GM23338 (cell line): ENCODE data around the gene COX7B. TPM values are rescaled to one million over a fixed set of nuclear protein-coding genes. Genes with fewer than 3 reads are reported as not detected.

Experiments used
- ATAC-seq: fragments of 200-7000 bp; cut with Tn5 transposase; 3 replicates; pipeline ENCODE4 v1.9.1; 2020
- DNase-seq: peaks from one replicate; pipeline ENCODE4 v3.0.0-alpha.2; 2015; ENCODE audit warnings: low spot score
- H2AFZ ChIP-seq: fragments of 200-600 bp; sonication (generic); 2 replicates; pipeline ENCODE4 v1.8.0; 2016; ENCODE audit warnings: antibody characterized with exemption, mild to moderate bottlenecking, moderate library complexity
- H3F3A ChIP-seq: fragments of 200-600 bp; sonication (generic); replicated peaks from 2 replicates; pipeline ENCODE4 v1.8.0; 2017; ENCODE audit warnings: antibody characterized with exemption, mixed run types, low read depth
- H3K27ac ChIP-seq: fragments of 200-600 bp; sonication (generic); 2 replicates; pipeline ENCODE4 v1.6.1; 2016; ENCODE audit warnings: low read depth
- H3K27me3 ChIP-seq: fragments of 200-600 bp; sonication (generic); 2 replicates; pipeline ENCODE4 v1.8.0; 2016; ENCODE audit warnings: mild to moderate bottlenecking, mixed run types, moderate library complexity; ENCODE audit not compliant: insufficient read depth
- H3K36me3 ChIP-seq: fragments of 200-600 bp; sonication (generic); 2 replicates; pipeline ENCODE4 v1.8.0; 2016; ENCODE audit warnings: mild to moderate bottlenecking; ENCODE audit not compliant: insufficient read depth
- H3K4me1 ChIP-seq: fragments of 200-600 bp; sonication (generic); 2 replicates; pipeline ENCODE4 v1.8.0; 2016; ENCODE audit warnings: mild to moderate bottlenecking, moderate library complexity; ENCODE audit not compliant: insufficient read depth
- H3K4me2 ChIP-seq: fragments of 200-600 bp; sonication (generic); 2 replicates; pipeline ENCODE4 v1.7.1; 2017; ENCODE audit warnings: mixed run types
- H3K4me3 ChIP-seq: fragments of 200-600 bp; sonication (generic); 2 replicates; pipeline ENCODE4 v1.6.1; 2016; ENCODE audit warnings: mixed run types
- H3K79me2 ChIP-seq: fragments of 200-600 bp; sonication (generic); replicated peaks from 2 replicates; pipeline ENCODE4 v1.8.0; 2017; ENCODE audit warnings: mild to moderate bottlenecking; ENCODE audit not compliant: insufficient read depth
- H3K9me2 ChIP-seq: fragments of 200-600 bp; sonication (generic); 2 replicates; pipeline ENCODE4 v1.8.0; 2017; ENCODE audit not compliant: insufficient read depth
- H4K20me1 ChIP-seq: fragments of 200-600 bp; sonication (generic); replicated peaks from 2 replicates; pipeline ENCODE4 v1.8.0; 2017; ENCODE audit warnings: mild to moderate bottlenecking; ENCODE audit not compliant: insufficient read depth
- H3K27ac Mint-ChIP-seq: 2 replicates; pipeline ENCODE4 v1.8.0; 2020; ENCODE audit warnings: inconsistent platforms, mild to moderate bottlenecking, moderate library complexity, mixed read lengths
- H3K27me3 Mint-ChIP-seq: 3 replicates; pipeline ENCODE4 v1.8.0; 2022; ENCODE audit warnings: low read depth, mild to moderate bottlenecking, moderate library complexity, mixed read lengths, inconsistent platforms; ENCODE audit not compliant: insufficient read depth, poor library complexity
- H3K36me3 Mint-ChIP-seq: 3 replicates; pipeline ENCODE4 v1.8.0; 2021; ENCODE audit warnings: low read depth, mild to moderate bottlenecking, inconsistent platforms, moderate library complexity, mixed read lengths
- H3K4me1 Mint-ChIP-seq: 3 replicates; pipeline ENCODE4 v1.8.0; 2020; ENCODE audit warnings: mild to moderate bottlenecking, inconsistent platforms, mixed read lengths
- H3K4me3 Mint-ChIP-seq: 3 replicates; pipeline ENCODE4 v1.8.0; 2021; ENCODE audit warnings: moderate library complexity, mild to moderate bottlenecking, inconsistent platforms, mixed read lengths
- H3K9me3 Mint-ChIP-seq: 3 replicates; pipeline ENCODE4 v1.8.0; 2020; ENCODE audit warnings: moderate library complexity, mild to moderate bottlenecking, inconsistent platforms, mixed read lengths
- CREB1 ChIP-seq: fragments of 250-450 bp; sonication (Bioruptor Pico); IDR thresholded peaks from 2 replicates; pipeline ENCODE4 v1.5.0; 2020; ENCODE audit warnings: low read depth, mild to moderate bottlenecking, moderate library complexity
- EZH2 ChIP-seq: fragments of 200-600 bp; sonication (generic); IDR thresholded peaks from one replicate; pipeline ENCODE4 v1.8.0; 2017; ENCODE audit warnings: antibody characterized with exemption, mild to moderate bottlenecking, low read depth; ENCODE audit not compliant: unreplicated experiment
- EZH2phosphoT487 ChIP-seq: fragments of 200-600 bp; sonication (generic); IDR thresholded peaks from one replicate; pipeline ENCODE4 v1.8.1; 2018; ENCODE audit warnings: antibody characterized with exemption; ENCODE audit not compliant: unreplicated experiment
- POLR2AphosphoS5 ChIP-seq: IDR thresholded peaks from 2 replicates; pipeline ENCODE4 v1.6.1; 2016; ENCODE audit warnings: antibody characterized with exemption, low read depth
- REST ChIP-seq: IDR thresholded peaks from one replicate; pipeline ENCODE4 v1.6.1; 2018; ENCODE audit warnings: antibody characterized with exemption; ENCODE audit not compliant: unreplicated experiment
- STAT1 ChIP-seq: IDR thresholded peaks from one replicate; pipeline ENCODE4 v1.6.1; 2016; ENCODE audit warnings: antibody characterized with exemption; ENCODE audit not compliant: unreplicated experiment
- ZNF331 ChIP-seq: fragments of 250-450 bp; sonication (Bioruptor Pico); IDR thresholded peaks from 2 replicates; pipeline ENCODE4 v1.5.0; 2020; ENCODE audit warnings: low read depth, mild to moderate bottlenecking, moderate library complexity
- polyA plus RNA-seq: library from polyadenylated mRNA; unstranded; fragments of >200 nt; fragmentation: Nextera tagmentation; extraction: Ambion mirVana; gene quantifications from 2 replicates; pipeline ENCODE4 v1.2.1, GENCODE V29; 2016
- total RNA-seq: library from RNA; depleted of rRNA; stranded (reverse); fragments of >200 nt; shearing (Covaris generic); gene quantifications from 2 replicates; pipeline ENCODE4 v1.2.3, GENCODE V29; 2014
- TF ChIP-seq, protein P1 (sequence below), 2 experiments: fragments of 200-600 bp in 1 of 2; sonication (generic) in 1 of 2; conservative IDR thresholded peaks; 2 replicates each; pipeline versions ENCODE4 v1.5.1 to v1.6.1; 2016 to 2017; ENCODE audit warnings: antibody characterized with exemption in 2 of 2, low read depth in 2 of 2, mild to moderate bottlenecking in 2 of 2, moderate library complexity in 1 of 2

The COX7B gene
- total and polyA plus RNA-seq, 2 experiments from 2014 or later: 411 to 1,029 TPM

- TF ChIP-seq POLR2AphosphoS5 (no peak), REST (no peak), STAT1 (no peak)
- TF ChIP-seq, protein P1, sequence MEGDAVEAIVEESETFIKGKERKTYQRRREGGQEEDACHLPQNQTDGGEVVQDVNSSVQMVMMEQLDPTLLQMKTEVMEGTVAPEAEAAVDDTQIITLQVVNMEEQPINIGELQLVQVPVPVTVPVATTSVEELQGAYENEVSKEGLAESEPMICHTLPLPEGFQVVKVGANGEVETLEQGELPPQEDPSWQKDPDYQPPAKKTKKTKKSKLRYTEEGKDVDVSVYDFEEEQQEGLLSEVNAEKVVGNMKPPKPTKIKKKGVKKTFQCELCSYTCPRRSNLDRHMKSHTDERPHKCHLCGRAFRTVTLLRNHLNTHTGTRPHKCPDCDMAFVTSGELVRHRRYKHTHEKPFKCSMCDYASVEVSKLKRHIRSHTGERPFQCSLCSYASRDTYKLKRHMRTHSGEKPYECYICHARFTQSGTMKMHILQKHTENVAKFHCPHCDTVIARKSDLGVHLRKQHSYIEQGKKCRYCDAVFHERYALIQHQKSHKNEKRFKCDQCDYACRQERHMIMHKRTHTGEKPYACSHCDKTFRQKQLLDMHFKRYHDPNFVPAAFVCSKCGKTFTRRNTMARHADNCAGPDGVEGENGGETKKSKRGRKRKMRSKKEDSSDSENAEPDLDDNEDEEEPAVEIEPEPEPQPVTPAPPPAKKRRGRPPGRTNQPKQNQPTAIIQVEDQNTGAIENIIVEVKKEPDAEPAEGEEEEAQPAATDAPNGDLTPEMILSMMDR (conservative IDR thresholded peaks at IDR 0.05; ENCODE audit: low read depth in 2 of 2): no peak
Measured at GRCh38 chrX:77925764-77926163, 26.5 kb downstream of the COX7B start (continued).

GRCh38 chrX:77930581-77930980 is 31.3 kb downstream of the COX7B start:
- no peak for DNase-seq
- no peaks in the 10 kb centered on the region for H3K4me1 Mint-ChIP-seq
- H3K79me2 ChIP-seq: no peaks in the 10 kb centered on the region
- no peak overlapping the region for H3K27ac ChIP-seq
- H3K36me3 ChIP-seq: no peaks in the 10 kb centered on the region
- H3K27me3 Mint-ChIP-seq: no peaks in the 10 kb centered on the region
- H3K9me2 ChIP-seq: no peaks in the 10 kb centered on the region
- no peaks in the 10 kb centered on the region for H3F3A ChIP-seq
- H2AFZ ChIP-seq: no peak overlapping the region
- H3K4me1 ChIP-seq: no peaks in the 10 kb centered on the region
- peaks cover 5% of the 10 kb centered on the region; the same call in 1 of the 3 replicates for H3K36me3 Mint-ChIP-seq
- H3K27me3 ChIP-seq: no peaks in the 10 kb centered on the region
- ATAC-seq: no peak
- no peak overlapping the region for H3K4me2 ChIP-seq
- H3K27ac Mint-ChIP-seq: no peak overlapping the region
- H3K9me3 Mint-ChIP-seq: peaks cover 4% of the 10 kb centered on the region; the same call in 2 of the 3 replicates
- no peaks in the 10 kb centered on the region for H4K20me1 ChIP-seq
- no peak overlapping the region for H3K4me3 ChIP-seq
- H3K4me3 Mint-ChIP-seq: no peak overlapping the region
- no peak for TF ChIP-seq EZH2phosphoT487
- TF ChIP-seq, protein P1 (conservative IDR thresholded peaks at IDR 0.05; ENCODE audit: low read depth in 2 of 2): no peak
- no peak for TF ChIP-seq REST
- no peak for TF ChIP-seq STAT1
- no peak for TF ChIP-seq EZH2
- TF ChIP-seq CREB1: no peak
- no peak for TF ChIP-seq ZNF331 (CRISPR knock-in tag)
